GM12878 (cell line): ENCODE data around the gene LMBR1. TPM values are rescaled to one million over a fixed set of nuclear protein-coding genes. Genes with fewer than 3 reads are reported as not detected.

Experiments
- ATAC-seq: fragments of 200-7000 bp; cut with Tn5 transposase; 3 replicates; pipeline ENCODE4 v1.9.1; 2020; ENCODE audit warnings: mild to moderate bottlenecking, moderate library complexity
- BruUV-seq: library from RNA; stranded (reverse); fragments of 400-500 nt; replicated peaks from 2 replicates; lab custom pipeline; 2021; lab: Mats Ljungman, UMichigan
- CTCF ChIA-PET: fragments of 300-600 bp; sonication (Branson Sonifier 250); formaldehyde crosslinking; extraction: SDS; loops from one replicate; lab custom pipeline; 2021; ENCODE audit warnings: inconsistent platforms; lab: Yijun Ruan, JAX
- POLR2A ChIA-PET: fragments of 350-600 bp; formaldehyde crosslinking; extraction: SDS; loops from one replicate; lab custom pipeline; 2021; ENCODE audit warnings: inconsistent platforms; lab: Charles Lee
- RAD21 ChIA-PET: fragments of 300-600 bp; sonication (Branson Sonifier 250); formaldehyde crosslinking; loops from one replicate; lab custom pipeline; 2023; ENCODE audit warnings: antibody characterized with exemption; ENCODE audit not compliant: unreplicated experiment; lab: Charles Lee
- SMC1A ChIA-PET: fragments of 300-600 bp; sonication (Branson Sonifier 250); formaldehyde crosslinking; loops from one replicate; lab custom pipeline; 2023; ENCODE audit not compliant: unreplicated experiment, uncharacterized antibody; lab: Charles Lee
- DNase-seq: peaks from one replicate; pipeline ENCODE4 v3.0.0-alpha.2; 2011; ENCODE audit warnings: low read depth, low spot score
- FAIRE-seq: peaks from 3 replicates; lab custom pipeline; 2011; peaks lifted over from hg19 to GRCh38; lab: Jason Lieb, UNC
- H2AFZ ChIP-seq: 2 replicates; pipeline ENCODE4 v1.6.0; 2011; ENCODE audit warnings: low read depth, low read length, control low read depth; ENCODE audit not compliant: control insufficient read depth
- H3K27ac ChIP-seq: 2 replicates; pipeline ENCODE4 v1.5.1; 2011; ENCODE audit warnings: control low read depth; ENCODE audit not compliant: control insufficient read depth, insufficient read depth
- H3K27me3 ChIP-seq, 2 experiments: replicated peaks in 1 of 2; 2 replicates each; pipeline versions ENCODE4 v1.6.0 to v1.6.1; 2011; ENCODE audit warnings: low read length in 1 of 2; ENCODE audit not compliant: control insufficient read depth in 2 of 2, insufficient read depth in 2 of 2
- H3K36me3 ChIP-seq, 2 experiments: 2 replicates each; pipeline ENCODE4 v1.5.1; 2011; ENCODE audit warnings: low read length in 1 of 2; ENCODE audit not compliant: control insufficient read depth in 2 of 2, insufficient read depth in 2 of 2
- H3K4me1 ChIP-seq: 2 replicates; pipeline ENCODE4 v1.6.1; 2011; ENCODE audit warnings: mild to moderate bottlenecking, low read length, moderate library complexity, mixed read lengths; ENCODE audit not compliant: control insufficient read depth, insufficient read depth
- H3K4me2 ChIP-seq: 2 replicates; pipeline ENCODE4 v1.6.0; 2011; ENCODE audit warnings: control low read depth; ENCODE audit not compliant: control insufficient read depth, insufficient read depth
- H3K4me3 ChIP-seq: fragments of 200-600 bp; sonication (generic); 2 replicates; pipeline ENCODE4 v1.5.1; 2016
- H3K79me2 ChIP-seq: 2 replicates; pipeline ENCODE4 v1.6.0; 2011; ENCODE audit warnings: low read length; ENCODE audit not compliant: control insufficient read depth, insufficient read depth
- H3K9ac ChIP-seq: 2 replicates; pipeline ENCODE4 v1.8.0; 2011; ENCODE audit warnings: low read length, control low read depth, mixed read lengths; ENCODE audit not compliant: control insufficient read depth, insufficient read depth
- H3K9me3 ChIP-seq: replicated peaks from 3 replicates; pipeline ENCODE4 v1.5.1; 2011; ENCODE audit warnings: mild to moderate bottlenecking, low read length; ENCODE audit not compliant: control insufficient read depth, insufficient read depth
- H4K20me1 ChIP-seq: 2 replicates; pipeline ENCODE4 v1.6.0; 2011; ENCODE audit not compliant: control insufficient read depth, insufficient read depth
- DPF2 ChIP-seq: fragments of 450-650 bp; IDR thresholded peaks from 2 replicates; pipeline ENCODE4 v1.6.1; 2017; ENCODE audit warnings: mild to moderate bottlenecking
- EED ChIP-seq: sonication (generic); IDR thresholded peaks from 2 replicates; pipeline ENCODE4 v1.6.1; 2016; ENCODE audit warnings: antibody characterized with exemption, low read depth
- FOXM1 ChIP-seq: IDR thresholded peaks from 2 replicates; pipeline ENCODE4 v1.6.1; 2012; ENCODE audit warnings: low read depth, mild to moderate bottlenecking, inconsistent platforms, low read length, moderate library complexity
- GATAD2B ChIP-seq: fragments of 450-650 bp; conservative IDR thresholded peaks from 2 replicates; pipeline ENCODE4 v1.6.1; 2017; ENCODE audit warnings: low read depth, mild to moderate bottlenecking, moderate library complexity
- HDAC6 ChIP-seq: fragments of 200-600 bp; sonication (generic); IDR thresholded peaks from one replicate; pipeline ENCODE4 v1.8.0; 2017; ENCODE audit warnings: antibody characterized with exemption; ENCODE audit not compliant: unreplicated experiment
- IKZF1 ChIP-seq: fragments of 450-650 bp; conservative IDR thresholded peaks from 2 replicates; pipeline ENCODE4 v1.6.1; 2017; ENCODE audit warnings: antibody characterized with exemption, mild to moderate bottlenecking
- IRF4 ChIP-seq: IDR thresholded peaks from 2 replicates; pipeline ENCODE4 v1.6.1; 2011; ENCODE audit warnings: low read depth, low read length
- NR2F1 ChIP-seq: fragments of 450-650 bp; conservative IDR thresholded peaks from 2 replicates; pipeline ENCODE4 v1.6.1; 2017; ENCODE audit warnings: mild to moderate bottlenecking
- RUNX3 ChIP-seq: IDR thresholded peaks from 2 replicates; pipeline ENCODE4 v1.6.1; 2012; ENCODE audit warnings: low read length, inconsistent platforms
- SUZ12 ChIP-seq: fragments of 200-600 bp; sonication (generic); IDR thresholded peaks from one replicate; pipeline ENCODE4 v1.6.1; 2018; ENCODE audit warnings: antibody characterized with exemption, mild to moderate bottlenecking; ENCODE audit not compliant: unreplicated experiment
- WGBS: methylation state at CpG from one replicate; pipeline ENCODE4 v1.1.6; 2016; ENCODE audit warnings: low lambda C conversion rate; ENCODE audit not compliant: insufficient replicate concordance, insufficient coverage; ENCODE audit errors: missing lambda C conversion rate; 5-methylcytosine and 5-hydroxymethylcytosine counted together
- in situ Hi-C: fragments of 300-500 bp; cut with MboI; formaldehyde crosslinking; loops from 9 replicates; pipeline ENCODE4 v1.14.3; 2018; ENCODE audit warnings: mixed read lengths
- intact Hi-C: fragments of 100-400 bp; cut with micrococcal nuclease; formaldehyde crosslinking; loops from one replicate; pipeline ENCODE4 v1.14.2; 2022; ENCODE audit not compliant: unreplicated experiment
- polyA plus RNA-seq, 11 experiments: library from polyadenylated mRNA; depleted of rRNA in 4 of 11; unstranded in 6 of 11; stranded (reverse) in 5 of 11; fragments of >200 nt; fragmentation: Nextera tagmentation in 4 of 11; fragmentation: Illumina TruSeq in 1 of 11; extraction: Ambion mirVana in 4 of 11; extraction: Trizol in 1 of 11; gene quantifications; 1 replicate in 1 of 11; 2 replicates in 10 of 11; pipeline versions ENCODE4 v1.2.1 to v1.2.3, GENCODE V29; 2011 to 2016; ENCODE audit warnings: inconsistent platforms in 2 of 11, missing spikeins in 2 of 11, low read depth in 1 of 11
- total RNA-seq, 4 experiments: library from RNA; depleted of rRNA in 3 of 4; stranded (reverse); fragments of >200 nt in 3 of 4; fragmentation: Illumina TruSeq in 1 of 4; extraction: Trizol in 1 of 4; gene quantifications; 2 replicates each; pipeline versions ENCODE4 v1.2.1 to v1.2.3, GENCODE V29; 2013 to 2021
- TF ChIP-seq, protein P1 (sequence below): fragments of 450-650 bp; IDR thresholded peaks from 2 replicates; pipeline ENCODE4 v1.6.1; 2017; ENCODE audit warnings: mild to moderate bottlenecking, low read depth, inconsistent platforms; ENCODE audit not compliant: poor library complexity, severe bottlenecking
- TF ChIP-seq, protein P2 (sequence below): fragments of 450-650 bp; formaldehyde crosslinking; IDR thresholded peaks from 2 replicates; pipeline ENCODE4 v1.5.0; 2022; ENCODE audit warnings: mild to moderate bottlenecking, missing genetic modification characterization
- TF ChIP-seq, protein P3 (sequence below): fragments of 450-650 bp; IDR thresholded peaks from 2 replicates; pipeline ENCODE4 v1.6.1; 2017; ENCODE audit warnings: low read depth, mild to moderate bottlenecking, moderate library complexity
- TF ChIP-seq, protein P4 (sequence below): fragments of 450-650 bp; IDR thresholded peaks from 2 replicates; pipeline ENCODE4 v1.6.1; 2017; ENCODE audit warnings: antibody characterized with exemption, mild to moderate bottlenecking, moderate library complexity

Gene LMBR1
- total and polyA plus RNA-seq, 10 of the 15 experiments (the other 5 are each of a cell fraction or from before 2014, with no cell fraction given): 4.0 to 63.5 (median 28.8) TPM

DNA sequence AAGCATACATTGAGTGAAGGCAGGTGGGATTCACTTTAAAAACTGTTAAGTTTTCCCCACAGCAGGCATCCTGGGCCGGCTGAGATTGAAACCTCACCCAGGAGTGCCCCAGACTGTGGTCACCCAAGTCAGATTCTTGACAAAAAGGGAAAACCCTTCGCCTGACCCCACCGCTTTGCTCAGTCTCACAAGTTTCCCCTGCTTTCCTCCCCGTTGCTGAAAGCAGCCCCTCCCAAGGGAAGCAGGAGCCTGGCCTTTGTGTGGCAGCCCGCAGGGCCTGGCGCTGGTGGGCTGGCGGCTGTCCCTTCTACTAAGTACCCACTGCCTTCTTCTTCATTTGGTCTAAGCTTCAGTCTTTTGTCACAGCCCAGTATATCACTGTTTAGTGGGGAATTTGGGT lies 236.4 kb downstream of the LMBR1 start:
- no TSS peak for BruUV-seq
- WGBS: 15% methylated on average over 7 of the region's 7 CpGs
- H3K4me1 ChIP-seq: peaks cover 22% of the 10 kb centered on the region
- in situ Hi-C loops (no loop called here), intact Hi-C loops (no loop called here)
- no peak for FAIRE-seq
- no peaks in the 10 kb centered on the region for H3K79me2 ChIP-seq
- no peaks in the 10 kb centered on the region for H3K36me3 ChIP-seq
- H3K9ac ChIP-seq: no peak overlapping the region
- peak overlapping the region; percentile 40 for H3K4me2 ChIP-seq
- no peaks in the 10 kb centered on the region for H3K27me3 ChIP-seq
- DNase-seq: no peak
- ChIA-PET RAD21 (interaction anchor here (1.3 kb wide), 1 partner anchor 91 kb away, joined by 3 read pairs; no protein-coding TSS in a partner anchor), CTCF (interaction anchor here (1.0 to 1.1 kb wide), 2 partner anchors 15 to 160 kb away, joined by 4 to 5 read pairs; no protein-coding TSS in a partner anchor), SMC1A (interaction anchor here (1.2 kb wide), 1 partner anchor 124 kb away, joined by 4 read pairs; no protein-coding TSS in a partner anchor), POLR2A (interaction anchor here (1.0 kb wide), 1 partner anchor 16 kb away, joined by 4 read pairs; the partner anchor contains the start of gene RNF32)
- peak; percentile 81 for ATAC-seq
- no peaks in the 10 kb centered on the region for H3K9me3 ChIP-seq
- H2AFZ ChIP-seq: no peak overlapping the region
- no peak overlapping the region for H3K27ac ChIP-seq
- no peaks in the 10 kb centered on the region for H4K20me1 ChIP-seq
- no peak overlapping the region for H3K4me3 ChIP-seq
- no peak for TF ChIP-seq GATAD2B
- peak; percentile 84 for TF ChIP-seq RUNX3
- no peak for TF ChIP-seq IRF4
- no peak for TF ChIP-seq SUZ12
- peak; percentile 27 for TF ChIP-seq NR2F1
- TF ChIP-seq EED: peak; percentile 60; the same call in 1 of the 2 replicates
- TF ChIP-seq, protein P1, sequence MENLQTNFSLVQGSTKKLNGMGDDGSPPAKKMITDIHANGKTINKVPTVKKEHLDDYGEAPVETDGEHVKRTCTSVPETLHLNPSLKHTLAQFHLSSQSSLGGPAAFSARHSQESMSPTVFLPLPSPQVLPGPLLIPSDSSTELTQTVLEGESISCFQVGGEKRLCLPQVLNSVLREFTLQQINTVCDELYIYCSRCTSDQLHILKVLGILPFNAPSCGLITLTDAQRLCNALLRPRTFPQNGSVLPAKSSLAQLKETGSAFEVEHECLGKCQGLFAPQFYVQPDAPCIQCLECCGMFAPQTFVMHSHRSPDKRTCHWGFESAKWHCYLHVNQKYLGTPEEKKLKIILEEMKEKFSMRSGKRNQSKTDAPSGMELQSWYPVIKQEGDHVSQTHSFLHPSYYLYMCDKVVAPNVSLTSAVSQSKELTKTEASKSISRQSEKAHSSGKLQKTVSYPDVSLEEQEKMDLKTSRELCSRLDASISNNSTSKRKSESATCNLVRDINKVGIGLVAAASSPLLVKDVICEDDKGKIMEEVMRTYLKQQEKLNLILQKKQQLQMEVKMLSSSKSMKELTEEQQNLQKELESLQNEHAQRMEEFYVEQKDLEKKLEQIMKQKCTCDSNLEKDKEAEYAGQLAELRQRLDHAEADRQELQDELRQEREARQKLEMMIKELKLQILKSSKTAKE: peak; percentile 91
- no peak for TF ChIP-seq HDAC6
- TF ChIP-seq, protein P2, sequence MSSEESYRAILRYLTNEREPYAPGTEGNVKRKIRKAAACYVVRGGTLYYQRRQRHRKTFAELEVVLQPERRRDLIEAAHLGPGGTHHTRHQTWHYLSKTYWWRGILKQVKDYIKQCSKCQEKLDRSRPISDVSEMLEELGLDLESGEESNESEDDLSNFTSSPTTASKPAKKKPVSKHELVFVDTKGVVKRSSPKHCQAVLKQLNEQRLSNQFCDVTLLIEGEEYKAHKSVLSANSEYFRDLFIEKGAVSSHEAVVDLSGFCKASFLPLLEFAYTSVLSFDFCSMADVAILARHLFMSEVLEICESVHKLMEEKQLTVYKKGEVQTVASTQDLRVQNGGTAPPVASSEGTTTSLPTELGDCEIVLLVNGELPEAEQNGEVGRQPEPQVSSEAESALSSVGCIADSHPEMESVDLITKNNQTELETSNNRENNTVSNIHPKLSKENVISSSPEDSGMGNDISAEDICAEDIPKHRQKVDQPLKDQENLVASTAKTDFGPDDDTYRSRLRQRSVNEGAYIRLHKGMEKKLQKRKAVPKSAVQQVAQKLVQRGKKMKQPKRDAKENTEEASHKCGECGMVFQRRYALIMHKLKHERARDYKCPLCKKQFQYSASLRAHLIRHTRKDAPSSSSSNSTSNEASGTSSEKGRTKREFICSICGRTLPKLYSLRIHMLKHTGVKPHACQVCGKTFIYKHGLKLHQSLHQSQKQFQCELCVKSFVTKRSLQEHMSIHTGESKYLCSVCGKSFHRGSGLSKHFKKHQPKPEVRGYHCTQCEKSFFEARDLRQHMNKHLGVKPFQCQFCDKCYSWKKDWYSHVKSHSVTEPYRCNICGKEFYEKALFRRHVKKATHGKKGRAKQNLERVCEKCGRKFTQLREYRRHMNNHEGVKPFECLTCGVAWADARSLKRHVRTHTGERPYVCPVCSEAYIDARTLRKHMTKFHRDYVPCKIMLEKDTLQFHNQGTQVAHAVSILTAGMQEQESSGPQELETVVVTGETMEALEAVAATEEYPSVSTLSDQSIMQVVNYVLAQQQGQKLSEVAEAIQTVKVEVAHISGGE (CRISPR knock-in tag): no peak
- no peak for TF ChIP-seq FOXM1
- TF ChIP-seq, protein P3, sequence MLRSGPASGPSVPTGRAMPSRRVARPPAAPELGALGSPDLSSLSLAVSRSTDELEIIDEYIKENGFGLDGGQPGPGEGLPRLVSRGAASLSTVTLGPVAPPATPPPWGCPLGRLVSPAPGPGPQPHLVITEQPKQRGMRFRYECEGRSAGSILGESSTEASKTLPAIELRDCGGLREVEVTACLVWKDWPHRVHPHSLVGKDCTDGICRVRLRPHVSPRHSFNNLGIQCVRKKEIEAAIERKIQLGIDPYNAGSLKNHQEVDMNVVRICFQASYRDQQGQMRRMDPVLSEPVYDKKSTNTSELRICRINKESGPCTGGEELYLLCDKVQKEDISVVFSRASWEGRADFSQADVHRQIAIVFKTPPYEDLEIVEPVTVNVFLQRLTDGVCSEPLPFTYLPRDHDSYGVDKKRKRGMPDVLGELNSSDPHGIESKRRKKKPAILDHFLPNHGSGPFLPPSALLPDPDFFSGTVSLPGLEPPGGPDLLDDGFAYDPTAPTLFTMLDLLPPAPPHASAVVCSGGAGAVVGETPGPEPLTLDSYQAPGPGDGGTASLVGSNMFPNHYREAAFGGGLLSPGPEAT: 0 out of 2 replicates have a peak, but pooled peaks have one; percentile 26
- 0 out of 2 replicates have a peak, but pooled peaks have one; percentile 34 for TF ChIP-seq DPF2
- TF ChIP-seq IKZF1: peak; percentile 62; the same call in 1 of the 2 replicates
- TF ChIP-seq, protein P4, sequence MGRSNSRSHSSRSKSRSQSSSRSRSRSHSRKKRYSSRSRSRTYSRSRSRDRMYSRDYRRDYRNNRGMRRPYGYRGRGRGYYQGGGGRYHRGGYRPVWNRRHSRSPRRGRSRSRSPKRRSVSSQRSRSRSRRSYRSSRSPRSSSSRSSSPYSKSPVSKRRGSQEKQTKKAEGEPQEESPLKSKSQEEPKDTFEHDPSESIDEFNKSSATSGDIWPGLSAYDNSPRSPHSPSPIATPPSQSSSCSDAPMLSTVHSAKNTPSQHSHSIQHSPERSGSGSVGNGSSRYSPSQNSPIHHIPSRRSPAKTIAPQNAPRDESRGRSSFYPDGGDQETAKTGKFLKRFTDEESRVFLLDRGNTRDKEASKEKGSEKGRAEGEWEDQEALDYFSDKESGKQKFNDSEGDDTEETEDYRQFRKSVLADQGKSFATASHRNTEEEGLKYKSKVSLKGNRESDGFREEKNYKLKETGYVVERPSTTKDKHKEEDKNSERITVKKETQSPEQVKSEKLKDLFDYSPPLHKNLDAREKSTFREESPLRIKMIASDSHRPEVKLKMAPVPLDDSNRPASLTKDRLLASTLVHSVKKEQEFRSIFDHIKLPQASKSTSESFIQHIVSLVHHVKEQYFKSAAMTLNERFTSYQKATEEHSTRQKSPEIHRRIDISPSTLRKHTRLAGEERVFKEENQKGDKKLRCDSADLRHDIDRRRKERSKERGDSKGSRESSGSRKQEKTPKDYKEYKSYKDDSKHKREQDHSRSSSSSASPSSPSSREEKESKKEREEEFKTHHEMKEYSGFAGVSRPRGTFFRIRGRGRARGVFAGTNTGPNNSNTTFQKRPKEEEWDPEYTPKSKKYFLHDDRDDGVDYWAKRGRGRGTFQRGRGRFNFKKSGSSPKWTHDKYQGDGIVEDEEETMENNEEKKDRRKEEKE: no peak
